Neuronal stem cell (in vitro differentiated cells): ENCODE results near the gene CNTNAP1.

Source experiments
- DNase-seq: peaks from one replicate; pipeline ENCODE4 v3.0.0-alpha.2; 2013; ENCODE audit warnings: low spot score
- H2AFZ ChIP-seq: one replicate; pipeline ENCODE4 v1.6.1; 2013; ENCODE audit warnings: mild to moderate bottlenecking, low read length, inconsistent platforms
- H2AK5ac ChIP-seq: 2 replicates; pipeline ENCODE4 v1.6.1; 2013; ENCODE audit warnings: low read depth, mild to moderate bottlenecking, inconsistent platforms, low read length, moderate library complexity, mixed read lengths
- H2BK120ac ChIP-seq: 2 replicates; pipeline ENCODE4 v1.6.1; 2013; ENCODE audit warnings: low read depth, mild to moderate bottlenecking, inconsistent platforms, low read length, moderate library complexity, mixed read lengths
- H2BK12ac ChIP-seq: one replicate; pipeline ENCODE4 v1.6.1; 2013; ENCODE audit warnings: low read length, inconsistent platforms
- H2BK15ac ChIP-seq: 2 replicates; pipeline ENCODE4 v1.6.1; 2013; ENCODE audit warnings: mild to moderate bottlenecking, low read length, inconsistent platforms, mixed read lengths
- H2BK5ac ChIP-seq: one replicate; pipeline ENCODE4 v1.6.1; 2013; ENCODE audit warnings: inconsistent platforms, mild to moderate bottlenecking, low read length, moderate library complexity
- H3K14ac ChIP-seq: one replicate; pipeline ENCODE4 v1.6.1; 2013; ENCODE audit warnings: low read length, inconsistent platforms
- H3K18ac ChIP-seq: 2 replicates; pipeline ENCODE4 v1.6.1; 2013; ENCODE audit warnings: low read length, inconsistent platforms
- H3K23ac ChIP-seq: 2 replicates; pipeline ENCODE4 v1.6.1; 2013; ENCODE audit warnings: low read depth, mild to moderate bottlenecking, mixed read lengths, low read length, inconsistent platforms; ENCODE audit not compliant: poor library complexity
- H3K27ac ChIP-seq: replicated peaks from 3 replicates; pipeline ENCODE4 v1.5.1; 2013; ENCODE audit warnings: low read length, inconsistent platforms
- H3K27me3 ChIP-seq, 3 experiments: 2 replicates each; pipeline ENCODE4 v1.6.1; 2013; ENCODE audit warnings: low read length in 3 of 3, mild to moderate bottlenecking in 2 of 3, inconsistent platforms in 1 of 3, low read depth in 1 of 3, mixed read lengths in 1 of 3, moderate library complexity in 1 of 3; ENCODE audit not compliant: control insufficient read depth in 3 of 3, insufficient read depth in 3 of 3
- H3K36me3 ChIP-seq, 2 donors: replicated peaks in 1 of 2; 2 replicates each; pipeline ENCODE4 v1.6.1; 2013; ENCODE audit warnings: low read length in 2 of 2; ENCODE audit not compliant: control insufficient read depth in 2 of 2, insufficient read depth in 2 of 2
- H3K4ac ChIP-seq: 2 replicates; pipeline ENCODE4 v1.6.1; 2013; ENCODE audit warnings: inconsistent platforms, mild to moderate bottlenecking, low read length, moderate library complexity
- H3K4me1 ChIP-seq, 2 donors: 1 replicate in 1 of 2; 2 replicates in 1 of 2; pipeline ENCODE4 v1.6.1; 2013; ENCODE audit warnings: low read length in 2 of 2, low read depth in 1 of 2; ENCODE audit not compliant: control insufficient read depth in 2 of 2, insufficient read depth in 1 of 2
- H3K4me2 ChIP-seq: one replicate; pipeline ENCODE4 v1.6.1; 2013; ENCODE audit warnings: mild to moderate bottlenecking, low read length, inconsistent platforms; ENCODE audit not compliant: insufficient read depth, poor library complexity, severe bottlenecking
- H3K4me3 ChIP-seq, 2 donors: 2 replicates each; pipeline ENCODE4 v1.5.1; 2013; ENCODE audit warnings: low read length in 2 of 2, mild to moderate bottlenecking in 2 of 2, inconsistent platforms in 1 of 2, moderate library complexity in 1 of 2
- H3K79me1 ChIP-seq: one replicate; pipeline ENCODE4 v1.6.1; 2013; ENCODE audit warnings: low read depth, mild to moderate bottlenecking, inconsistent platforms, low read length, moderate library complexity
- H3K9ac ChIP-seq: one replicate; pipeline ENCODE4 v1.6.1; 2013; ENCODE audit warnings: mild to moderate bottlenecking, low read depth, low read length, inconsistent platforms; ENCODE audit not compliant: poor library complexity
- H3K9me3 ChIP-seq, 2 donors: replicated peaks in 1 of 2; 2 replicates each; pipeline versions ENCODE3 to v1.6.1; 2013; ENCODE audit warnings: low read length in 2 of 2, mild to moderate bottlenecking in 2 of 2, inconsistent platforms in 1 of 2, low read depth in 1 of 2, mixed read lengths in 1 of 2, moderate library complexity in 1 of 2; ENCODE audit not compliant: control insufficient read depth in 2 of 2, insufficient read depth in 1 of 2
- H4K8ac ChIP-seq: one replicate; pipeline ENCODE4 v1.6.1; 2013; ENCODE audit warnings: low read depth, mild to moderate bottlenecking, inconsistent platforms, low read length, moderate library complexity
- H4K91ac ChIP-seq: one replicate; pipeline ENCODE4 v1.6.1; 2013; ENCODE audit warnings: low read length, low read depth, mild to moderate bottlenecking, inconsistent platforms; ENCODE audit not compliant: poor library complexity
- WGBS, 2 donors: extraction: QIAGEN DNeasy Blood & Tissue Kit; methylation state at CpG; one replicate each; pipeline ENCODE4 v1.1.7; 2013; ENCODE audit warnings: missing lambda C conversion rate in 2 of 2, mixed read lengths in 1 of 2; ENCODE audit not compliant: insufficient read length in 2 of 2, insufficient replicate concordance in 1 of 2; ENCODE audit errors: extremely low coverage in 2 of 2; 5-methylcytosine and 5-hydroxymethylcytosine counted together

Gene CNTNAP1

DNA sequence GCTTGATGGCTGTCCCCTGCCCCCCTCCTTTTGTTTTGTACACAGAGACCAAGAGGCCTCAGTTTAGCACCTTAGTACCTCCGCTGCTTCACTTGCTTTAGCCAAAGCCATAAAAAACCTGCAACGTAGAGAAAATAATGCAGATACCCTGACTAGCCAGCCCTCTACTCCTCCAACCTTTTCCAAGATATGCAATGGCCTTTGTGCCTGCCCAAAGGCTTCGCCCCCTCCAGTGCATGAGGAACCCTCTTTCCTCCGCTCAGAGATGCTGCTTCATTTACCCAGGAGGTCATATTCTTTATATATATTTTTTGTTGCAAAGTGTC is 17.0 kb downstream of the CNTNAP1 start:
- H3K27me3 ChIP-seq, result no peaks in the 10 kb centered on the region
- no peak overlapping the region for H3K4ac ChIP-seq
- WGBS, 2 donors, result no CpG with 5 or more reads among the region's 4 CpGs
- H3K9ac ChIP-seq, result no peak overlapping the region
- no peak overlapping the region for H2AK5ac ChIP-seq
- no peak overlapping the region for H3K14ac ChIP-seq
- H3K18ac ChIP-seq, result no peak overlapping the region
- no peak overlapping the region for H4K91ac ChIP-seq
- no peaks in the 10 kb centered on the region for H3K9me3 ChIP-seq
- DNase-seq, result no peak
- peak overlapping the region; percentile 69 for H3K23ac ChIP-seq
- H3K27ac ChIP-seq, result peak overlapping the region; percentile 22
- no peak overlapping the region for H2BK5ac ChIP-seq
- H2BK120ac ChIP-seq, result no peak overlapping the region
- H3K4me1 ChIP-seq, result peaks cover 0 to 3% of the 10 kb centered on the region in 2 donors
- no peak overlapping the region for H3K4me3 ChIP-seq
- H3K4me2 ChIP-seq, result no peak overlapping the region
- no peaks in the 10 kb centered on the region for H3K79me1 ChIP-seq
- H2BK12ac ChIP-seq, result no peak overlapping the region
- no peak overlapping the region for H2AFZ ChIP-seq
- no peak overlapping the region for H4K8ac ChIP-seq
- peaks cover 34 to 93% of the 10 kb centered on the region in 2 donors for H3K36me3 ChIP-seq
- no peak overlapping the region for H2BK15ac ChIP-seq

- no peak for DNase-seq
- Histone ChIP-seq H3K79me1 (no peaks in the 10 kb centered on the region), H3K9ac (no peak overlapping the region), H4K8ac (no peak overlapping the region), H2BK5ac (no peak overlapping the region), H3K4me1 (peaks cover 0 to 3% of the 10 kb centered on the region in 2 donors), H2AFZ (no peak overlapping the region), H3K18ac (no peak overlapping the region), H3K4me3 (no peak overlapping the region), H3K27me3 (no peaks in the 10 kb centered on the region), H3K4ac (no peak overlapping the region), H3K36me3 (peaks cover 35 to 93% of the 10 kb centered on the region in 2 donors), H2AK5ac (no peak overlapping the region), H2BK12ac (no peak overlapping the region), H3K4me2 (no peak overlapping the region), H2BK120ac (no peak overlapping the region), H3K9me3 (no peaks in the 10 kb centered on the region), H3K23ac (no peak overlapping the region), H3K27ac (no peak overlapping the region), H4K91ac (no peak overlapping the region), H2BK15ac (no peak overlapping the region), H3K14ac (no peak overlapping the region)
- WGBS, 2 donors, result no CpG with 5 or more reads among the region's 10 CpGs
Observed at GRCh38 chr17:42700586-42701289, 18.4 kb downstream of the CNTNAP1 start.

DNA sequence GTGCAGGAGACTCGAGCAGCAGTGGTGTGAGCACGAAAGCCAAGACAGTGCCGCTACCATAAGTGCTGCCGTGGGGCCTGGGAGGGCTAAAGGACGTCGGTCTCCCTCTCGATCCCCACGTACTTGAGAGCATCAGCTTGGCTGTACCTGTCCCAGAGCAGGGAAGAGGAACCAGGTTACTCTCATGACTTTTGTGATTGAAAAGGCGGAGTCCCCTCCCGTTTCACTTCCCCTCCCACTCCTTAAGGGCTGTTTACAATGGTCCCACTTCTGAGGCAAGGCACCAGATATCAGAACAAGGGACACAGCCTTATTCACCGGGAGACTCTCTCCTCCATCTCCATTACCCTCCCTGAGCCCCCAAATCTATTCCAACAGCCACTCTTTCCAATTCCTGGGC is 20.1 kb downstream of the CNTNAP1 start:
- Histone ChIP-seq H3K4me3 (no peak overlapping the region), H3K18ac (no peak overlapping the region)
- WGBS, 2 donors, result no CpG with 5 or more reads among the region's 11 CpGs

DNA sequence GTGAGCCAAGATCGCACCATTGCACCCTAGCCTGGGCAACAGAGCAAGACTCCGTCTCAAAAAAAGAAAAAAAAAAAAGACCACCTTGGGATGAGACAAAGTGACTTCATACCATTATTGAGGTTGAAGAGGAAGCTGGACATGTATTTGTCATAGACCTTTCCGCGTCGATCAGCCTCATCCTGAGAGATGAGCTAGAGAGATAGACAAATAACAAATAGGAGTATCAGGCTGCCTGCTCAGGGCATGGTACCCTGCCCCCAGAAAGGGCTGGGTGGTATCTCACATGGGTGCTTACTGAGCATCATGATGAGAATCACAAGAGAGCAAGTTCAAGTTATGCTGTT is 22.1 kb downstream of the CNTNAP1 start:
- Histone ChIP-seq H3K4me1 (peaks cover 0 to 2% of the 10 kb centered on the region in 2 donors), H3K23ac (no peak overlapping the region), H3K14ac (no peak overlapping the region), H3K4me2 (no peak overlapping the region), H2AK5ac (no peak overlapping the region), H3K4ac (no peak overlapping the region), H3K36me3 (peaks cover 40 to 93% of the 10 kb centered on the region in 2 donors), H2BK120ac (no peak overlapping the region), H3K4me3 (no peak overlapping the region), H3K79me1 (no peaks in the 10 kb centered on the region), H3K9me3 (no peaks in the 10 kb centered on the region), H3K27me3 (no peaks in the 10 kb centered on the region), H3K27ac (no peak overlapping the region), H2BK15ac (no peak overlapping the region), H3K9ac (no peak overlapping the region), H2BK12ac (no peak overlapping the region), H2AFZ (no peak overlapping the region), H2BK5ac (no peak overlapping the region), H3K18ac (no peak overlapping the region), H4K8ac (no peak overlapping the region), H4K91ac (no peak overlapping the region)
- WGBS, 2 donors, result no CpG with 5 or more reads among the region's 5 CpGs
- no peak for DNase-seq

More for the DNA sequence above, 20.1 kb downstream of the CNTNAP1 start:
- H3K14ac ChIP-seq, result no peak overlapping the region
- no peak overlapping the region for H2BK5ac ChIP-seq
- no peak overlapping the region for H2BK120ac ChIP-seq
- no peak overlapping the region for H2BK12ac ChIP-seq
- H3K79me1 ChIP-seq, result no peaks in the 10 kb centered on the region
- no peak overlapping the region for H2AFZ ChIP-seq
- H2BK15ac ChIP-seq, result no peak overlapping the region
- no peak for DNase-seq
- H3K9ac ChIP-seq, result no peak overlapping the region
- H3K9me3 ChIP-seq, result no peaks in the 10 kb centered on the region
- no peak overlapping the region for H3K4me2 ChIP-seq
- no peak overlapping the region for H3K4ac ChIP-seq
- no peak overlapping the region for H2AK5ac ChIP-seq
- no peak overlapping the region for H4K8ac ChIP-seq
- no peaks in the 10 kb centered on the region for H3K27me3 ChIP-seq
- no peak overlapping the region for H3K23ac ChIP-seq
- H3K36me3 ChIP-seq, result peaks cover 36 to 93% of the 10 kb centered on the region in 2 donors
- H4K91ac ChIP-seq, result no peak overlapping the region
- H3K27ac ChIP-seq, result no peak overlapping the region
- H3K4me1 ChIP-seq, result peaks cover 0 to 3% of the 10 kb centered on the region in 2 donors
